Testis (tissue), 3 donors: ENCODE data around the gene CLDN11. TPM values are rescaled to one million over a fixed set of nuclear protein-coding genes. Genes with fewer than 3 reads are reported as not detected.

Experiments
- DNase-seq: peaks from one replicate; pipeline ENCODE4 v3.0.0-alpha.2; 2019
- H3K27ac ChIP-seq, 2 donors: fragments of 200-600 bp; sonication (generic); one replicate each; pipeline ENCODE4 v1.5.1; 2019
- H3K27me3 ChIP-seq: fragments of 200-600 bp; sonication (generic); one replicate; pipeline ENCODE4 v1.5.1; 2019
- H3K36me3 ChIP-seq: fragments of 200-600 bp; sonication (generic); one replicate; pipeline ENCODE4 v1.5.1; 2017; ENCODE audit warnings: low read depth; ENCODE audit errors: missing control alignments
- H3K4me1 ChIP-seq: fragments of 200-600 bp; sonication (generic); one replicate; pipeline ENCODE4 v1.5.1; 2019
- H3K4me3 ChIP-seq, 2 donors: fragments of 200-600 bp; sonication (generic); one replicate each; pipeline ENCODE4 v1.5.1; 2017 to 2019
- H3K9me3 ChIP-seq: fragments of 200-600 bp; sonication (generic); one replicate; pipeline ENCODE4 v1.5.1; 2017
- POLR2A ChIP-seq: fragments of 450-650 bp; IDR thresholded peaks from one replicate; pipeline ENCODE4 v1.6.1; 2017; ENCODE audit warnings: antibody characterized with exemption, mild to moderate bottlenecking, moderate library complexity
- WGBS, 2 donors: methylation state at CpG; one replicate each; pipeline ENCODE4 v1.1.5; 2018; 5-methylcytosine and 5-hydroxymethylcytosine counted together
- intact Hi-C: fragments of 100-400 bp; cut with DNase I; formaldehyde crosslinking; loops from one replicate; pipeline ENCODE4 v1.15.1; 2023; ENCODE audit warnings: low total_unique reads
- polyA plus RNA-seq: library from polyadenylated mRNA; stranded (reverse); fragments of 350-450 nt; fragmentation: Illumina TruSeq; extraction: RNeasy Lipid Tissue Mini Kit (QIAGEN cat#74804); gene quantifications from one replicate; pipeline ENCODE4 v1.2.3, GENCODE V29; 2014; ENCODE audit warnings: low read depth, low replicate concordance; ENCODE audit not compliant: insufficient read depth
- total RNA-seq, 2 donors: library from RNA; depleted of rRNA; stranded (reverse); fragments of >200 nt; gene quantifications; one replicate each; pipeline ENCODE4 v1.2.3, GENCODE V29; 2016
- TF ChIP-seq, protein P1 (sequence below), 3 experiments: fragments of 450-650 bp in 2 of 3; fragments of 200-600 bp in 1 of 3; sonication (generic) in 1 of 3; IDR thresholded peaks; one replicate each; pipeline ENCODE4 v1.5.1; 2016 to 2019; ENCODE audit warnings: antibody characterized with exemption in 3 of 3, mild to moderate bottlenecking in 2 of 3, moderate library complexity in 1 of 3

The CLDN11 gene
- total and polyA plus RNA-seq, 3 donors from 2014 or later = 378 to 1,538 (median 1,237) TPM

DNA sequence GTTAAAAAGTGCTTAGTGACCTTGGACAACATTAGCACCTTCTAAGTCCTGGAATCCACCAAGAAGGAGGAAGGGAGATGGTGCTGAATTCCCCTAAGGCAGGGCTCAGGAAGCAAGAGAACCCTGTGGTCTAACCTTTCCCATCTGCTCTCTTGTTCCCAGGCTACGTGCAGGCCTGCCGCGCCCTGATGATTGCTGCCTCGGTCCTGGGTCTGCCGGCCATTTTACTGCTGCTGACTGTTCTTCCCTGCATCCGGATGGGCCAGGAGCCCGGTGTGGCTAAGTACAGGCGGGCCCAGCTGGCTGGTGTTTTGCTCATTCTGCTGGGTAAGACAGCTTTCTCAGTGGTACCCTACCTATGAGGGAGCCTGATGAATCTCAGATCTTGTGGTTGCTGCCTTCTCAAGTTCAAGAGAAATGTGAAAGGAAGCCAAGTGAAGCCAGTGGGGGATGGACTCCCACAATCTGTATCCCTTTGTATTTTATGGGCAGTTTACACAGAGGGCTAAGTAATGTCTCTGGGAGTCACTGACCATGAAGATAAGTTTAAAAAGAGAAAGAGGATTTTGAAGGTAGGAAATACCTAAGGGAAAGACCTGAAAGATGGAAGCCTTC is 4.4 kb downstream of the CLDN11 start:
- Histone ChIP-seq H3K36me3 (no peaks in the 10 kb centered on the region), H3K4me3 (peak overlapping the region in 1 of 2 donors; percentile 94), H3K4me1 (peaks cover 24% of the 10 kb centered on the region), H3K27me3 (no peaks in the 10 kb centered on the region), H3K9me3 (no peaks in the 10 kb centered on the region), H3K27ac (peak overlapping the region; percentile 89 to 94)
- DNase-seq = peak; percentile 59
- WGBS, 2 donors = 27 to 33% methylated on average over 8 of the region's 8 CpGs
- intact Hi-C loops = loop anchor here (10.0 kb wide), 1 partner anchor 392 kb away; no protein-coding TSS in a partner anchor
- TF ChIP-seq, protein P1, sequence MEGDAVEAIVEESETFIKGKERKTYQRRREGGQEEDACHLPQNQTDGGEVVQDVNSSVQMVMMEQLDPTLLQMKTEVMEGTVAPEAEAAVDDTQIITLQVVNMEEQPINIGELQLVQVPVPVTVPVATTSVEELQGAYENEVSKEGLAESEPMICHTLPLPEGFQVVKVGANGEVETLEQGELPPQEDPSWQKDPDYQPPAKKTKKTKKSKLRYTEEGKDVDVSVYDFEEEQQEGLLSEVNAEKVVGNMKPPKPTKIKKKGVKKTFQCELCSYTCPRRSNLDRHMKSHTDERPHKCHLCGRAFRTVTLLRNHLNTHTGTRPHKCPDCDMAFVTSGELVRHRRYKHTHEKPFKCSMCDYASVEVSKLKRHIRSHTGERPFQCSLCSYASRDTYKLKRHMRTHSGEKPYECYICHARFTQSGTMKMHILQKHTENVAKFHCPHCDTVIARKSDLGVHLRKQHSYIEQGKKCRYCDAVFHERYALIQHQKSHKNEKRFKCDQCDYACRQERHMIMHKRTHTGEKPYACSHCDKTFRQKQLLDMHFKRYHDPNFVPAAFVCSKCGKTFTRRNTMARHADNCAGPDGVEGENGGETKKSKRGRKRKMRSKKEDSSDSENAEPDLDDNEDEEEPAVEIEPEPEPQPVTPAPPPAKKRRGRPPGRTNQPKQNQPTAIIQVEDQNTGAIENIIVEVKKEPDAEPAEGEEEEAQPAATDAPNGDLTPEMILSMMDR (IDR thresholded peaks at IDR 0.05) = no peak
- TF ChIP-seq POLR2A = no peak

DNA sequence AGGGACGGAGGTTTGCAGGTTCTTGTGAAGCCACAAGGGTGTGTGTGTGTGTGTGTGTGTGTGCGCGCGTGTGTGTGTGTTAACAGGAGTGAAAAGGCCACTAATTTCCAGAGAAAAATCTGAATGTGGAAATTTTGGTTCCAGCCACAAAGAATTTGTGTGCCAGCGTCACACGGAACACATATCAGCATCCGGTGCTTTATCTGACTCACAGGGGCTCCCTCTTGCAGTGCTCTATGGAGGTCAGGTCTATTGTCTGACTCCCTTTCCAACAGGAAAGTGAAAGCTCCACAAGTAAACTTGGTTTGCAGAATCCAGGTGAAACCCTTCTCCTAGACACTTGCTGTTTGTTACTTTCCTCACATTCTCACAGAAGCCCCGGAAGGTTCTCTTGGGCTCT is 6.2 kb downstream of the CLDN11 start:
- intact Hi-C loops = loop anchor here (10.0 kb wide), 1 partner anchor 390 kb away; no protein-coding TSS in a partner anchor
- H3K4me3 ChIP-seq = no peak overlapping the region
- no peaks in the 10 kb centered on the region for H3K27me3 ChIP-seq
- H3K4me1 ChIP-seq = peaks cover 36% of the 10 kb centered on the region
- H3K36me3 ChIP-seq = no peaks in the 10 kb centered on the region
- no peaks in the 10 kb centered on the region for H3K9me3 ChIP-seq
- TF ChIP-seq, protein P1 (IDR thresholded peaks at IDR 0.05) = no peak
- TF ChIP-seq POLR2A = no peak
- no peak for DNase-seq
- peak overlapping the region; percentile 38 to 71 for H3K27ac ChIP-seq
- WGBS, 2 donors = 50 to 66% methylated on average over 7 to 8 of the region's 8 CpGs

DNA sequence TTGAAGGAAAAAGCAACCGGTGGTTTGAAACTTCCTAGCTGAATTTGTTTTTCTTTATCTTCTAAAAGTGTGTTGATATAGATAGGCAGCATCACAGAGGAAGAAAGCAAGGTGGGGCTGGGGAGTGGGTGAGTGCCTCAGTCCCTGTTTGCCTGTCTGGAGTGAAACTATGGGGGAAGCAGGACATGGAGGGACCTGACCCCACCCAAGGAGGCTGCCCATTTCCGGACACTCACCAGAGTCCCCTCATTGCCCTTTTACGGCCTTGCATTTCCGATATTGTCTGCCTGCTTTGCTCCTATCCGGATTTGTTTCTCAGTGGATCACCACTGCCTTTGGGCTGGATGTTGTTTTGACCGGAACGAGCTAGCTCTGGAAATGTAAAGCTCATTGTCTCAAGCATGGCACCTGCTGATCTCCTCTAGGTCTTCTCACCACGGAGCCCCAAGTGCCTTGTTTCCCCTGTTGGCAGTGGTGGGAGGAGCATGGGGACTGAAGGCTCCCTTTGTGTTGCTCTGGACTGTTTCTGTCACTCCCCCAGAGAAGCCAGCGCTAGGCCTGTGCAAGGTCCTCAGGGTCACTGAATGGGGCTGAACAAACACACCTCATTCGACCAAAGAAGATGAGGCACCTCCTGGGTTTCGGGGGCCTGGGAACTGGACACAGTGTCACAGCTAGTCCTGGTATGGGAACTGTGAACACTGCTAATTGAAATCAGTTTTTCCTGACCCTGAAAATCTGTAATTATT is 7.0 kb downstream of the CLDN11 start:
- DNase-seq = peak; percentile 91
- intact Hi-C loops = loop anchor here (10.0 kb wide), 1 partner anchor 389 kb away; no protein-coding TSS in a partner anchor
- no peaks in the 10 kb centered on the region for H3K9me3 ChIP-seq
- no peaks in the 10 kb centered on the region for H3K27me3 ChIP-seq
- no peaks in the 10 kb centered on the region for H3K36me3 ChIP-seq
- H3K27ac ChIP-seq = peak overlapping the region; percentile 38 to 71
- TF ChIP-seq POLR2A = no peak
- TF ChIP-seq, protein P1 (IDR thresholded peaks at IDR 0.05) = no peak
- H3K4me3 ChIP-seq = no peak overlapping the region
- WGBS, 2 donors = 46 to 58% methylated on average over 11 of the region's 11 CpGs
- H3K4me1 ChIP-seq = peaks cover 36% of the 10 kb centered on the region

DNA sequence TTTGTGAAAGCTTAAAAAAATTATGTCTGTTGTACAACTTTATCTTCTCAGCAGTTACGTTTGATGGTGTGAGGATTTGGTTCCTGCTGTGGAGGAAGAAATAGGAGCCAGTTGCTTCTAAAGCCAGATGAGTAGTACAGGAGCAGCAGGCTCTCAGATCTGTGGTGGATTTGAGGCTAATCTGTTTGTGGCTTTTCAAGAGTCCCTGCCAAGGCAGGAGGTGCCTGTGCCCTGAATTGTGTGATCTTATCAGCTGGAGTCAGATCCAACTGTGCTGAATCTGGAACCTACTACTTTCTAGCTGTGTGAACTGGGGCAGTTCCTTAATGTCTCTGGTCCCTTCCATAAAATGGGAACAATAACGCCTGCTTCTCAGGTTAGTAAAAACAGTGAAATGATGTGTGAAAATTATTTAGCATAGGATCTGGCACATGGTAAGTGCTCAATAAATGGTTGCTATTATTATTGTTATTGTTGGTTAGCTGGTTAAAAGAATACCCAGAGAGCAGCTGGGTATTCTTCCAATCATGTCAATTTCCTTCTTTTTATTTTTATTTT is 7.7 kb downstream of the CLDN11 start:
- TF ChIP-seq POLR2A = no peak
- TF ChIP-seq, protein P1 (IDR thresholded peaks at IDR 0.05) = no peak
- no peak overlapping the region for H3K4me3 ChIP-seq
- no peaks in the 10 kb centered on the region for H3K9me3 ChIP-seq
- intact Hi-C loops = loop anchor here (10.0 kb wide), 1 partner anchor 388 kb away; no protein-coding TSS in a partner anchor
- H3K27ac ChIP-seq = peak overlapping the region; percentile 38 to 71
- no peaks in the 10 kb centered on the region for H3K27me3 ChIP-seq
- peaks cover 30% of the 10 kb centered on the region for H3K4me1 ChIP-seq
- 41 to 56% methylated on average over 2 of the region's 2 CpGs for WGBS, 2 donors
- no peaks in the 10 kb centered on the region for H3K36me3 ChIP-seq
- DNase-seq = no peak
